H9 (cell line): ENCODE data around the gene SHISA8. TPM values are rescaled to one million over a fixed set of nuclear protein-coding genes. Genes with fewer than 3 reads are reported as not detected.

Experiments used
- DNase-seq: peaks from one replicate; pipeline ENCODE4 v3.0.0-alpha.2; 2017
- H2AFZ ChIP-seq: one replicate; pipeline ENCODE4 v1.6.1; 2013; ENCODE audit warnings: mild to moderate bottlenecking, low read length, control low read depth, moderate library complexity
- H2AK5ac ChIP-seq: 2 replicates; pipeline ENCODE4 v1.6.1; 2013; ENCODE audit warnings: low read length, control low read depth, mixed read lengths; ENCODE audit not compliant: insufficient read length
- H2BK120ac ChIP-seq: one replicate; pipeline ENCODE4 v1.6.1; 2013; ENCODE audit warnings: low read depth, mild to moderate bottlenecking, low read length, control low read depth, inconsistent platforms; ENCODE audit not compliant: poor library complexity, severe bottlenecking
- H2BK12ac ChIP-seq: 2 replicates; pipeline ENCODE4 v1.6.1; 2013; ENCODE audit warnings: low read length, control low read depth, mixed read lengths, low read depth; ENCODE audit not compliant: insufficient read length
- H2BK15ac ChIP-seq: 2 replicates; pipeline ENCODE4 v1.6.1; 2013; ENCODE audit warnings: low read depth, low read length, control low read depth
- H2BK20ac ChIP-seq: one replicate; pipeline ENCODE4 v1.6.1; 2013; ENCODE audit warnings: low read depth, mild to moderate bottlenecking, low read length, control low read depth, inconsistent platforms; ENCODE audit not compliant: poor library complexity, severe bottlenecking
- H2BK5ac ChIP-seq: 2 replicates; pipeline ENCODE4 v1.6.1; 2013; ENCODE audit warnings: low read length, control low read depth, mixed read lengths; ENCODE audit not compliant: insufficient read length
- H3K14ac ChIP-seq: 2 replicates; pipeline ENCODE4 v1.6.1; 2013; ENCODE audit warnings: low read length, control low read depth; ENCODE audit not compliant: insufficient read depth
- H3K18ac ChIP-seq: 2 replicates; pipeline ENCODE4 v1.6.1; 2013; ENCODE audit warnings: low read depth, mild to moderate bottlenecking, mixed read lengths, low read length, control low read depth; ENCODE audit not compliant: insufficient read length
- H3K23ac ChIP-seq: 2 replicates; pipeline ENCODE4 v1.6.1; 2013; ENCODE audit warnings: low read length, control low read depth, mixed read lengths, low read depth; ENCODE audit not compliant: insufficient read length
- H3K23me2 ChIP-seq: 2 replicates; pipeline ENCODE4 v1.6.1; 2013; ENCODE audit warnings: low read depth, mild to moderate bottlenecking, mixed read lengths, low read length, control low read depth; ENCODE audit not compliant: insufficient read length, poor library complexity, severe bottlenecking
- H3K27ac ChIP-seq: 2 replicates; pipeline ENCODE4 v1.5.1; 2013; ENCODE audit warnings: low read length, control low read depth, mixed read lengths, low read depth; ENCODE audit not compliant: insufficient read length
- H3K27me3 ChIP-seq: 2 replicates; pipeline ENCODE4 v1.6.1; 2013; ENCODE audit warnings: low read length, control low read depth, inconsistent platforms; ENCODE audit not compliant: insufficient read depth
- H3K4ac ChIP-seq: 2 replicates; pipeline ENCODE4 v1.6.1; 2013; ENCODE audit warnings: low read depth, mild to moderate bottlenecking, control low read depth, inconsistent platforms, low read length, moderate library complexity
- H3K4me1 ChIP-seq: 2 replicates; pipeline ENCODE4 v1.6.1; 2013; ENCODE audit warnings: low read length, control low read depth, inconsistent platforms; ENCODE audit not compliant: insufficient read depth
- H3K4me2 ChIP-seq: 2 replicates; pipeline ENCODE4 v1.6.1; 2013; ENCODE audit warnings: low read length, control low read depth, mixed read lengths; ENCODE audit not compliant: insufficient read length, insufficient read depth
- H3K56ac ChIP-seq: 2 replicates; pipeline ENCODE4 v1.6.1; 2013; ENCODE audit warnings: low read depth, mild to moderate bottlenecking, mixed read lengths, low read length, control low read depth; ENCODE audit not compliant: insufficient read length
- H3K79me1 ChIP-seq: 2 replicates; pipeline ENCODE4 v1.6.1; 2013; ENCODE audit warnings: low read depth, mild to moderate bottlenecking, moderate library complexity, low read length, control low read depth, inconsistent platforms; ENCODE audit not compliant: insufficient read depth, poor library complexity, severe bottlenecking
- H3K79me2 ChIP-seq: 2 replicates; pipeline ENCODE4 v1.6.1; 2013; ENCODE audit warnings: low read length, control low read depth, inconsistent platforms; ENCODE audit not compliant: insufficient read depth
- H3K9ac ChIP-seq: 2 replicates; pipeline ENCODE4 v1.6.1; 2013; ENCODE audit warnings: low read length, control low read depth, mixed read lengths; ENCODE audit not compliant: insufficient read length; ENCODE audit errors: extremely low read depth
- H3K9me3 ChIP-seq: one replicate; pipeline ENCODE4 v1.6.1; 2013; ENCODE audit warnings: low read depth, low read length, inconsistent platforms; ENCODE audit not compliant: control insufficient read depth
- H3T11ph ChIP-seq: one replicate; pipeline ENCODE4 v1.6.1; 2013; ENCODE audit warnings: mild to moderate bottlenecking, low read length, control low read depth, inconsistent platforms
- H4K20me1 ChIP-seq: one replicate; pipeline ENCODE4 v1.6.1; 2013; ENCODE audit not compliant: control insufficient read depth, insufficient read length, insufficient read depth
- H4K5ac ChIP-seq: 2 replicates; pipeline ENCODE4 v1.6.1; 2013; ENCODE audit warnings: low read depth, mild to moderate bottlenecking, mixed read lengths, low read length, control low read depth; ENCODE audit not compliant: insufficient read length
- H4K8ac ChIP-seq: replicated peaks from 2 replicates; pipeline ENCODE4 v1.6.1; 2013; ENCODE audit warnings: low read length, control low read depth, mixed read lengths, low read depth; ENCODE audit not compliant: insufficient read length
- H4K91ac ChIP-seq: 2 replicates; pipeline ENCODE4 v1.6.1; 2013; ENCODE audit warnings: low read depth, mild to moderate bottlenecking, moderate library complexity, mixed read lengths, low read length, control low read depth; ENCODE audit not compliant: insufficient read length
- H3K27ac Mint-ChIP-seq, 3 experiments: 2 replicates in 2 of 3; 3 replicates in 1 of 3; pipeline ENCODE4 v1.8.0; 2020 to 2021; ENCODE audit warnings: mixed read lengths in 3 of 3, mild to moderate bottlenecking in 1 of 3, moderate library complexity in 1 of 3
- H3K27me3 Mint-ChIP-seq: 2 replicates; pipeline ENCODE4 v1.8.0; 2021; ENCODE audit warnings: low read depth, mild to moderate bottlenecking, moderate library complexity, mixed read lengths
- H3K36me3 Mint-ChIP-seq, 3 experiments: 2 replicates in 2 of 3; 3 replicates in 1 of 3; pipeline ENCODE4 v1.8.0; 2020 to 2021; ENCODE audit warnings: low read depth in 3 of 3, mixed read lengths in 3 of 3; ENCODE audit not compliant: insufficient read depth in 1 of 3
- H3K4me1 Mint-ChIP-seq, 2 experiments: 2 replicates each; pipeline ENCODE4 v1.8.0; 2020; ENCODE audit warnings: mixed read lengths in 2 of 2
- H3K4me3 Mint-ChIP-seq, 2 experiments: 2 replicates in 1 of 2; 3 replicates in 1 of 2; pipeline ENCODE4 v1.8.0; 2020 to 2021; ENCODE audit warnings: mild to moderate bottlenecking in 2 of 2, mixed read lengths in 2 of 2, moderate library complexity in 1 of 2
- H3K9me3 Mint-ChIP-seq, 2 experiments: 2 replicates in 1 of 2; 3 replicates in 1 of 2; pipeline ENCODE4 v1.8.0; 2020; ENCODE audit warnings: mild to moderate bottlenecking in 2 of 2, mixed read lengths in 2 of 2, moderate library complexity in 1 of 2
- WGBS: extraction: QIAGEN DNeasy Blood & Tissue Kit; methylation state at CpG from one replicate; pipeline ENCODE4 v1.1.7; 2013; ENCODE audit warnings: missing lambda C conversion rate, low lambda C conversion rate, mixed read lengths; ENCODE audit not compliant: insufficient read length; ENCODE audit errors: extremely low coverage; 5-methylcytosine and 5-hydroxymethylcytosine counted together
- total RNA-seq: library from RNA; stranded (reverse); gene quantifications from 2 replicates; pipeline ENCODE4 v1.2.1, GENCODE V29; 2021
- TF ChIP-seq, protein P1 (sequence below): fragments of 200-600 bp; sonication (generic); conservative IDR thresholded peaks from 3 replicates; pipeline ENCODE4 v1.8.0; 2021; ENCODE audit warnings: antibody characterized with exemption, mild to moderate bottlenecking

Gene SHISA8
- total RNA-seq, 1 experiment from 2014 or later, result 1.4 TPM

- Histone ChIP-seq H3K4ac (no peak overlapping the region), H3K23ac (no peak overlapping the region), H3K9me3 (no peaks in the 10 kb centered on the region), H2BK12ac (no peak overlapping the region), H3T11ph (no peak overlapping the region), H2BK20ac (no peak overlapping the region), H2AK5ac (no peak overlapping the region), H4K5ac (no peak overlapping the region), H3K9ac (no peak overlapping the region), H4K91ac (no peak overlapping the region), H2BK15ac (no peak overlapping the region), H3K27me3 (peaks cover 47% of the 10 kb centered on the region), H4K8ac (no peak overlapping the region), H3K56ac (no peak overlapping the region), H3K4me1 (peaks cover 2% of the 10 kb centered on the region; the same call in 1 of the 2 replicates), H3K18ac (no peak overlapping the region), H3K4me2 (no peak overlapping the region), H2AFZ (no peak overlapping the region), H3K14ac (no peak overlapping the region), H3K79me1 (no peaks in the 10 kb centered on the region), H3K23me2 (peaks cover 12% of the 10 kb centered on the region), H2BK120ac (no peak overlapping the region), H2BK5ac (no peak overlapping the region), H3K79me2 (no peaks in the 10 kb centered on the region), H3K27ac (no peak overlapping the region), H4K20me1 (peaks cover 2% of the 10 kb centered on the region)
- Mint-ChIP-seq H3K27ac (no peak overlapping the region), H3K27me3 (peaks cover 80% of the 10 kb centered on the region), H3K9me3 (no peaks in the 10 kb centered on the region; a peak in 1 of 5 replicates), H3K4me1 (peaks cover 7 to 22% of the 10 kb centered on the region in 2 experiments; a peak in 3 of 4 replicates), H3K4me3 (no peak overlapping the region; a peak in 2 of 5 replicates), H3K36me3 (no peaks in the 10 kb centered on the region; a peak in 1 of 7 replicates)
- DNase-seq, result no peak
- TF ChIP-seq, protein P1, sequence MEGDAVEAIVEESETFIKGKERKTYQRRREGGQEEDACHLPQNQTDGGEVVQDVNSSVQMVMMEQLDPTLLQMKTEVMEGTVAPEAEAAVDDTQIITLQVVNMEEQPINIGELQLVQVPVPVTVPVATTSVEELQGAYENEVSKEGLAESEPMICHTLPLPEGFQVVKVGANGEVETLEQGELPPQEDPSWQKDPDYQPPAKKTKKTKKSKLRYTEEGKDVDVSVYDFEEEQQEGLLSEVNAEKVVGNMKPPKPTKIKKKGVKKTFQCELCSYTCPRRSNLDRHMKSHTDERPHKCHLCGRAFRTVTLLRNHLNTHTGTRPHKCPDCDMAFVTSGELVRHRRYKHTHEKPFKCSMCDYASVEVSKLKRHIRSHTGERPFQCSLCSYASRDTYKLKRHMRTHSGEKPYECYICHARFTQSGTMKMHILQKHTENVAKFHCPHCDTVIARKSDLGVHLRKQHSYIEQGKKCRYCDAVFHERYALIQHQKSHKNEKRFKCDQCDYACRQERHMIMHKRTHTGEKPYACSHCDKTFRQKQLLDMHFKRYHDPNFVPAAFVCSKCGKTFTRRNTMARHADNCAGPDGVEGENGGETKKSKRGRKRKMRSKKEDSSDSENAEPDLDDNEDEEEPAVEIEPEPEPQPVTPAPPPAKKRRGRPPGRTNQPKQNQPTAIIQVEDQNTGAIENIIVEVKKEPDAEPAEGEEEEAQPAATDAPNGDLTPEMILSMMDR, result no peak
- no CpG with 5 or more reads among the region's 10 CpGs for WGBS
These were observed 2.0 kb upstream of the SHISA8 start for GRCh38 chr22:41916745-41917358.
